OCI-LY7 (cell line): ENCODE results near the gene RFX2. TPM values are rescaled to one million over a fixed set of nuclear protein-coding genes. Genes with fewer than 3 reads are reported as not detected.
"Not testable (repeated sequence)": the region's sequence is repeated elsewhere in the genome, so short reads cannot be mapped to it uniquely, and the experiment has no call there.

ENCODE experiments used
- BruUV-seq: library from RNA; stranded (reverse); fragments of 400-500 nt; replicated peaks from 2 replicates; lab custom pipeline; 2021; lab: Mats Ljungman, UMichigan
- CTCF ChIA-PET: fragments of 300-600 bp; sonication (Branson Sonifier 250); formaldehyde crosslinking; loops from one replicate; lab custom pipeline; 2022; ENCODE audit warnings: antibody characterized with exemption; ENCODE audit not compliant: unreplicated experiment; lab: Charles Lee
- POLR2A ChIA-PET: fragments of 300-600 bp; sonication (Branson Sonifier 250); formaldehyde crosslinking; loops from one replicate; lab custom pipeline; 2022; ENCODE audit warnings: antibody characterized with exemption; lab: Charles Lee
- DNase-seq: peaks from one replicate; pipeline ENCODE4 v3.0.0-alpha.2; 2015; ENCODE audit warnings: low spot score
- H2AFZ ChIP-seq: fragments of 200-600 bp; sonication (generic), shearing (Covaris generic); 2 replicates; pipeline ENCODE4 v1.6.1; 2014; ENCODE audit warnings: mild to moderate bottlenecking, antibody characterized with exemption, low read length, moderate library complexity
- H3K27ac ChIP-seq: fragments of 200-600 bp; sonication (generic); 2 replicates; pipeline ENCODE4 v1.5.1; 2014; ENCODE audit warnings: mixed run types, low read depth, mild to moderate bottlenecking, moderate library complexity, low read length, inconsistent platforms; ENCODE audit not compliant: poor library complexity, severe bottlenecking
- H3K36me3 ChIP-seq: fragments of 200-600 bp; sonication (generic); 2 replicates; pipeline ENCODE4 v1.6.1; 2014; ENCODE audit warnings: mild to moderate bottlenecking, antibody characterized with exemption, low read length, moderate library complexity, mixed read lengths; ENCODE audit not compliant: insufficient read depth
- H3K4me1 ChIP-seq: fragments of 200-600 bp; sonication (generic); 2 replicates; pipeline ENCODE4 v1.5.1; 2014; ENCODE audit warnings: mild to moderate bottlenecking, low read length; ENCODE audit not compliant: insufficient read depth, poor library complexity, severe bottlenecking
- H3K4me2 ChIP-seq: fragments of 200-600 bp; sonication (generic); 2 replicates; pipeline ENCODE4 v1.6.1; 2014; ENCODE audit warnings: mild to moderate bottlenecking, low read length
- H3K4me3 ChIP-seq: fragments of 200-600 bp; sonication (generic); 2 replicates; pipeline ENCODE4 v1.5.1; 2014; ENCODE audit warnings: mild to moderate bottlenecking, low read depth, low read length; ENCODE audit not compliant: poor library complexity, severe bottlenecking
- H3K79me2 ChIP-seq: fragments of 200-600 bp; sonication (generic); 2 replicates; pipeline ENCODE4 v1.6.1; 2016; ENCODE audit warnings: low read depth, mild to moderate bottlenecking, low read length, moderate library complexity, mixed read lengths; ENCODE audit not compliant: insufficient read depth
- H3K9me2 ChIP-seq: fragments of 200-600 bp; sonication (generic); 2 replicates; pipeline ENCODE4 v1.6.1; 2016; ENCODE audit warnings: mild to moderate bottlenecking, low read length, mixed read lengths; ENCODE audit not compliant: insufficient read depth
- H3K9me3 ChIP-seq: fragments of 200-600 bp; sonication (generic); 2 replicates; pipeline ENCODE4 v1.6.1; 2014; ENCODE audit warnings: mild to moderate bottlenecking, mixed run types, low read length, mixed read lengths
- H4K20me1 ChIP-seq: fragments of 200-600 bp; sonication (generic); 2 replicates; pipeline ENCODE4 v1.6.1; 2014; ENCODE audit warnings: mild to moderate bottlenecking, antibody characterized with exemption, low read length, moderate library complexity, mixed read lengths; ENCODE audit not compliant: insufficient read depth
- EZH2phosphoT487 ChIP-seq: fragments of 200-600 bp; sonication (generic); IDR thresholded peaks from 2 replicates; pipeline ENCODE4 v1.6.1; 2018; ENCODE audit warnings: low read depth, borderline replicate concordance, mild to moderate bottlenecking, mixed run types, antibody characterized with exemption, low read length, moderate library complexity, mixed read lengths
- intact Hi-C: fragments of 100-400 bp; cut with micrococcal nuclease; formaldehyde crosslinking; loops from one replicate; pipeline ENCODE4 v1.10.0; 2022; ENCODE audit not compliant: unreplicated experiment
- total RNA-seq, 2 experiments: library from RNA; depleted of rRNA in 1 of 2; stranded (reverse); fragments of >200 nt in 1 of 2; shearing (Covaris generic) in 1 of 2; gene quantifications; 2 replicates each; pipeline ENCODE4 v1.2.3, GENCODE V29; 2014 to 2022
- TF ChIP-seq, protein P1 (sequence below): fragments of 200-600 bp; sonication (generic); conservative IDR thresholded peaks from 2 replicates; pipeline ENCODE4 v1.5.1; 2014; ENCODE audit warnings: mild to moderate bottlenecking, antibody characterized with exemption, low read length, moderate library complexity, mixed read lengths

RFX2 gene
- total RNA-seq, 2 experiments from 2014 or later: 11.0 to 11.8 TPM

GRCh38 chr19:5961969-5962945, 148.0 kb downstream of the RFX2 start:
- Histone ChIP-seq H3K79me2 (peaks cover 95% of the 10 kb centered on the region), H3K36me3 (peaks cover 50% of the 10 kb centered on the region; the same call in 1 of the 2 replicates), H2AFZ (no peak overlapping the region), H3K4me1 (peaks cover 14% of the 10 kb centered on the region), H3K4me3 (no peak overlapping the region), H3K4me2 (peak overlapping the region; percentile 8; the same call in 1 of the 2 replicates), H4K20me1 (peaks cover 21% of the 10 kb centered on the region), H3K9me2 (no peaks in the 10 kb centered on the region), H3K27ac (no peak overlapping the region), H3K9me3 (no peaks in the 10 kb centered on the region)
- BruUV-seq: no TSS peak
- POLR2A ChIA-PET: no interaction called here
- TF ChIP-seq EZH2phosphoT487: no peak
- TF ChIP-seq, protein P1, sequence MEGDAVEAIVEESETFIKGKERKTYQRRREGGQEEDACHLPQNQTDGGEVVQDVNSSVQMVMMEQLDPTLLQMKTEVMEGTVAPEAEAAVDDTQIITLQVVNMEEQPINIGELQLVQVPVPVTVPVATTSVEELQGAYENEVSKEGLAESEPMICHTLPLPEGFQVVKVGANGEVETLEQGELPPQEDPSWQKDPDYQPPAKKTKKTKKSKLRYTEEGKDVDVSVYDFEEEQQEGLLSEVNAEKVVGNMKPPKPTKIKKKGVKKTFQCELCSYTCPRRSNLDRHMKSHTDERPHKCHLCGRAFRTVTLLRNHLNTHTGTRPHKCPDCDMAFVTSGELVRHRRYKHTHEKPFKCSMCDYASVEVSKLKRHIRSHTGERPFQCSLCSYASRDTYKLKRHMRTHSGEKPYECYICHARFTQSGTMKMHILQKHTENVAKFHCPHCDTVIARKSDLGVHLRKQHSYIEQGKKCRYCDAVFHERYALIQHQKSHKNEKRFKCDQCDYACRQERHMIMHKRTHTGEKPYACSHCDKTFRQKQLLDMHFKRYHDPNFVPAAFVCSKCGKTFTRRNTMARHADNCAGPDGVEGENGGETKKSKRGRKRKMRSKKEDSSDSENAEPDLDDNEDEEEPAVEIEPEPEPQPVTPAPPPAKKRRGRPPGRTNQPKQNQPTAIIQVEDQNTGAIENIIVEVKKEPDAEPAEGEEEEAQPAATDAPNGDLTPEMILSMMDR: no peak
- intact Hi-C loops: no loop called here
- DNase-seq: peak; percentile 31
- CTCF ChIA-PET: no interaction called here

GRCh38 chr19:5961641-5961968, 148.7 kb downstream of the RFX2 start:
- peaks cover 16% of the 10 kb centered on the region for H3K4me1 ChIP-seq

DNA sequence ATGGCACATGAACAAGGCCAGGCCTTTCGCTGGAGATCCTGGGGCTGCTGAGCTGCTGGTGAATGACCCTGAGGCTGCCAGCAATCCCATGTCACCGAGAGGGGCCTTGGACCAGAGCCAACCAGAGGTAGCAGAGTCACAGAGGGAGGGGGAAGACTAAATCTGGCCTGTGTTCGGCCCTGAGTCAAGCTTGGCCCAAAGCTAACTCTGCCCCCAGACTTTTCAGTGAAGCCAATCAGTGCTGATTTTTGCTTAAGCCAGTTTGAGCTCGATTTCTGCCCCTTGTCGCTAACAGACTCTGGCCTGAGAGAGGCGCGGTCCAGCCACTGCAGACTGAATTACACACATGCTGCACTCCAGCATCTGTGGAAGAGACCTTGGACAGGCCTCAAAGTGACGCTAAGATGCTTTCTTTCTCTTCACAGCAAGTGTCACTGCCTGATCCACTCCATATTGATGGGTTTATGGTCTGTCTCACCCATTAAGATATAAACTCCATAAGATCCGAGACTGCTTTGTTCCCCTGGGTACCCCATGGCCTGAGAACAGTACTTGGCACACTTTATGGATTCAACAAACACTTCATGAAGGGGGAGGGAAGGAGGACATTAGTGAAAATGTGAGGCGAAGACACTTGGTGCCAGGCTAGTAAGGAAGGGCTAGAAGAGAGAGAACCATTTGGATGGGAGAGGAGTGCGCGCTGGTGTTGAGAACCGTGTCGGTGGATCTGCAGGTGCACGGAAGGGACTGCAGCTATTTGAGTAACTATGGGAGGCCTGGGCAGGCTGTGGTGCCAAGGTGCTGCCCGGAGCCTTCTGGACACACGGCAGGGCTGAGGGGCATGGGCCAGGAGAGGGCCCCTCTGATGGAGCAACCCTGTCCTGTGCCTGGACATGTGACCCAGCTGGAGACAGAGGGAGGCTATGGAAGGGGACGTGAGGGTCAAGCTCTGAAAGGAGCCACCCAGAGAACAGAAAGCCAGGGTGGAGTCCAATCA, 150.0 kb downstream of the RFX2 start:
- intact Hi-C loops: no loop called here
- no TSS peak for BruUV-seq
- H3K36me3 ChIP-seq: peaks cover 39% of the 10 kb centered on the region; the same call in 1 of the 2 replicates
- TF ChIP-seq EZH2phosphoT487: no peak
- TF ChIP-seq, protein P1: no peak
- H3K9me3 ChIP-seq: no peaks in the 10 kb centered on the region
- peaks cover 95% of the 10 kb centered on the region for H3K79me2 ChIP-seq
- H4K20me1 ChIP-seq: peaks cover 3% of the 10 kb centered on the region; the same call in 1 of the 2 replicates
- H3K4me1 ChIP-seq: peaks cover 29% of the 10 kb centered on the region
- H3K27ac ChIP-seq: no peak overlapping the region
- H3K9me2 ChIP-seq: no peaks in the 10 kb centered on the region
- no peak overlapping the region for H3K4me2 ChIP-seq
- H3K4me3 ChIP-seq: no peak overlapping the region
- CTCF ChIA-PET: no interaction called here
- H2AFZ ChIP-seq: no peak overlapping the region
- DNase-seq: no peak
- POLR2A ChIA-PET: interaction anchor here (0.6 kb wide), 1 partner anchor 1316 kb away, joined by 4 read pairs; no protein-coding TSS in a partner anchor

More at GRCh38 chr19:5961641-5961968, 148.7 kb downstream of the RFX2 start:
- POLR2A ChIA-PET, CTCF ChIA-PET, H3K4me3 ChIP-seq, H3K27ac ChIP-seq, H3K9me2 ChIP-seq, BruUV-seq, intact Hi-C loops, DNase-seq, H3K9me3 ChIP-seq, H2AFZ ChIP-seq: not testable (repeated sequence)
- Histone ChIP-seq H3K36me3 (peaks cover 50% of the 10 kb centered on the region; the same call in 1 of the 2 replicates), H3K4me2 (0 out of 2 replicates have a peak overlapping the region, but pooled peaks have one; percentile 8), H3K79me2 (peaks cover 95% of the 10 kb centered on the region), H4K20me1 (peaks cover 16% of the 10 kb centered on the region; the same call in 1 of the 2 replicates)
